Mesodermal cell (in vitro differentiated cells): Measurements from ENCODE around the gene ZC3HAV1. TPM values are rescaled to one million over a fixed set of nuclear protein-coding genes. Genes with fewer than 3 reads are reported as not detected.
"Not testable (repeated sequence)": the region's sequence is repeated elsewhere in the genome, so short reads cannot be mapped to it uniquely, and the experiment has no call there.

Source experiments
- H3K27ac ChIP-seq: 2 replicates; pipeline ENCODE4 v1.7.0; 2013; ENCODE audit warnings: mild to moderate bottlenecking, low read depth, low read length, moderate library complexity; ENCODE audit not compliant: severe bottlenecking
- H3K36me3 ChIP-seq: 2 replicates; pipeline ENCODE4 v1.7.1; 2013; ENCODE audit warnings: mild to moderate bottlenecking, low read length, moderate library complexity; ENCODE audit not compliant: control insufficient read depth, insufficient read depth
- H3K4me1 ChIP-seq: one replicate; pipeline ENCODE4 v1.7.1; 2013; ENCODE audit warnings: mild to moderate bottlenecking, low read length; ENCODE audit not compliant: insufficient read depth, control insufficient read depth, poor library complexity, severe bottlenecking
- H3K4me3 ChIP-seq: 2 replicates; pipeline ENCODE4 v1.7.0; 2013; ENCODE audit warnings: low read length, control low read depth, mild to moderate bottlenecking; ENCODE audit not compliant: insufficient read depth, poor library complexity, severe bottlenecking; ENCODE audit errors: extremely low read depth
- H3K9me3 ChIP-seq: 2 replicates; pipeline ENCODE4 v1.7.1; 2013; ENCODE audit warnings: mild to moderate bottlenecking, low read length, moderate library complexity; ENCODE audit not compliant: control insufficient read depth
- WGBS, 2 experiments: methylation state at CpG; one replicate each; pipeline ENCODE4 v1.1.5; 2013; ENCODE audit warnings: missing lambda C conversion rate in 2 of 2; ENCODE audit not compliant: insufficient coverage in 2 of 2; 5-methylcytosine and 5-hydroxymethylcytosine counted together
- polyA plus RNA-seq, 2 experiments: library from polyadenylated mRNA; stranded (reverse); fragments of 50-300 nt; gene quantifications; one replicate each; pipeline ENCODE4 v1.2.3, GENCODE V29; 2013

The ZC3HAV1 gene
- 14.0 TPM for polyA plus RNA-seq (2013, experiment 1 of 2)
- polyA plus RNA-seq (2013, experiment 2 of 2) = 12.4 TPM

DNA sequence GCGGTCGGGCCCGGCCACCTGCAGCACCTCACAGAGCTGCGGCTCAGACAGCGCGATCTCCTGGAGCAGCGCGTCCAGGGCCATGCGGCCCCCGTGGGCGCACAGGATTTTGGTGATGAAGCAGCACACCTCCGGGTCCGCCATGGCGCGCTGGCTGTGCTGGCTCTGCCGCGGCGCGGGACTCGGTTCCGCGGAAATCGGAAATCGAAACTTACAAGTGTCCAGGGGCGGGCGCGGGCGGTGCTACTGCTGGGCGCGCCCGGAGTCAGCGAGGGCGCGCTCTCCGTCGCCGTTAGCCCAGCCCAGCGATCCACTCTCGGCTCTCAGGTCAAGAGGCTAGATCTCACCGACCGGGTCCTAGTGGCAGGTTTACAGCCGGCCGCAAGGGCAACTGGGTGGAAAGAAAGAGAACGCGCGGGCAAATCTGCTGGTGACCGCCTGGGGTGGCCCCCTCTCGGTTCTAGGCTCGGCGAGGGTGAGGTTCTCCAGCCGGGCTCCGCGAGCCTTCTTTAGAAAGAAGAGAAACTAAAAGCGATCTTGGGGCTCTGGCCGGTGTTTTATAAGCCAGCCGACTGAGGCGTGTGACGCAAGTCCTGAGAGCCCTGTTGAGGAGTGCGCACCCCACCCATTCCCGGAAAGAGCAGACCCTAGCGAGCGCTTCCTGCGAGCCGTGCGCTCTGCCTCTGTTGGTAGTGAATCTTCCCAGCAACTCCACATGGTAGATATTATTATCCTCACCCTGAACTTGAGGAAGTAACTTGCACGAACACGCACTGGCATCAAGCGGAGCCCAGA, at the start of gene ZC3HAV1:
TSS of gene ZC3HAV1 (minus strand) at position 533 of the 795 bp plus-strand sequence. CDS start at position 144, 389 bp downstream.
- 2 to 4% methylated on average over 57 to 68 of the region's 68 CpGs for WGBS, 2 experiments
- Histone ChIP-seq H3K27ac (peak within 1 kb of the TSS; percentile 71), H3K4me1 (no peaks in the 10 kb centered on the region), H3K4me3 (peak within 1 kb of the TSS; percentile 84), H3K36me3 (no peaks in the 10 kb centered on the region), H3K9me3 (no peaks in the 10 kb centered on the region)

DNA sequence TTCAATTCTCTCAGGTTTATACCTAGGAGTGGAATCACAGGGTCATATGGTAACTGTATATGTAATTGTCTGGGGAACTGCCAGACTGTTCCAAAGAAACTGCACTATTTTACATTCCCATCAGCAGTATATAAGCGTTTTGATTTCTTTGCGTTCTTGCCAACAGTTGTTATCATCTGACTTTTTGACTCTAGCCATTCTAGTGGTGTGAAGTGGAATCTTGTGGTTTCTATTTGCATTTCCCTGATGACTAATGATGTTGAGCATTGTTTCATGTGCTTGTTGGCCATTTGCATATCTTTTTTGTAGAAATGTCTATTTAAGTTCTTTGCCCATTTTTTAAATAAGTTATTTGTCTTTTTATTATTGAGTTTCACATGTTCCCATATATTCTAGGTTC, 44.3 kb upstream of the ZC3HAV1 start:
- no CpG with 5 or more reads among the region's 2 CpGs for WGBS, 2 experiments
- peaks cover 4% of the 10 kb centered on the region for H3K36me3 ChIP-seq
- no peak overlapping the region for H3K4me3 ChIP-seq
- H3K4me1 ChIP-seq = no peaks in the 10 kb centered on the region
- H3K9me3 ChIP-seq = no peaks in the 10 kb centered on the region
- H3K27ac ChIP-seq = no peak overlapping the region

DNA sequence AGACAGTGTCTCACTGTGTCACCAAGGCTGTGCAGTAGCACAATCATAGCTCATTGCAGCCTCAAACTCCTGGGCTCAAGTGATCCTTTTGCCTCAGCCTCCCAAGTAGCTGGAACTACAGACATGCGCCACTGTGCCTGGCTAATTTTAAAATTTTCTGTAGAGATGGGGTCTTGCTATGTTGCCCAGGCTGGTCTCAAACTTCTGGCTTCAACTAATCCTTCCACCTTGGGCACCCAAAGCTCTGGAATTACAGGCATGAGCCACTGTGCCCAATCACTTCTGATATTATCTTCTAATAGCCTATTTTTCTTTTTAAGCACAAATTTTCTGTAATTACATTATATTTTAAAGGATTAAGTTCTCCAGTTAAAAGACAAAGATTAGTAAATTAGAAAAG, 42.6 kb upstream of the ZC3HAV1 start:
- no peaks in the 10 kb centered on the region for H3K4me1 ChIP-seq
- no peaks in the 10 kb centered on the region for H3K9me3 ChIP-seq
- no peak overlapping the region for H3K27ac ChIP-seq
- no CpG with 5 or more reads among the region's 1 CpG for WGBS, 2 experiments
- no peak overlapping the region for H3K4me3 ChIP-seq
- peaks cover 4% of the 10 kb centered on the region for H3K36me3 ChIP-seq

DNA sequence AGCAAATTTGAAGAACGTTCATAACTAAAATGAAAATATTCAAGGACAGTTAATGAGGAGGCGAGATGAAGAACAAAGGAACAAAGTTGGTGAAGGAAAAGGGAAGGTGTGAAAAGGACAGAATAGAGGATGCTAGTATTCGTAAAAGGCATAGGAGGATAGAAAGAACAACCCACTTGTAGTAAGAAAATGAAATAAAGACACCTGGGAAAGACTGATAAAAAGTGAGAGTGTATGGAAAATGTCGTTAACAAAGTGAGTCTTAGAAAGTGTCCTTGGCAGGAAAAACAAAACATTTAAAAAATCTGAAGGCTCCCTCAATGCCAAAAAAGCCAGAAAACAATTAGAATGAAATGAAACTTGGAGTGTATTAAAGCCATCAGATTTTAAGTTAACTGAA, 29.6 kb upstream of the ZC3HAV1 start:
- H3K4me3 ChIP-seq = no peak overlapping the region
- H3K9me3 ChIP-seq = no peaks in the 10 kb centered on the region
- H3K36me3 ChIP-seq = peaks cover 4% of the 10 kb centered on the region
- H3K27ac ChIP-seq = no peak overlapping the region
- 79 to 96% methylated on average over 2 to 4 of the region's 4 CpGs for WGBS, 2 experiments
- peaks cover 3% of the 10 kb centered on the region for H3K4me1 ChIP-seq

DNA sequence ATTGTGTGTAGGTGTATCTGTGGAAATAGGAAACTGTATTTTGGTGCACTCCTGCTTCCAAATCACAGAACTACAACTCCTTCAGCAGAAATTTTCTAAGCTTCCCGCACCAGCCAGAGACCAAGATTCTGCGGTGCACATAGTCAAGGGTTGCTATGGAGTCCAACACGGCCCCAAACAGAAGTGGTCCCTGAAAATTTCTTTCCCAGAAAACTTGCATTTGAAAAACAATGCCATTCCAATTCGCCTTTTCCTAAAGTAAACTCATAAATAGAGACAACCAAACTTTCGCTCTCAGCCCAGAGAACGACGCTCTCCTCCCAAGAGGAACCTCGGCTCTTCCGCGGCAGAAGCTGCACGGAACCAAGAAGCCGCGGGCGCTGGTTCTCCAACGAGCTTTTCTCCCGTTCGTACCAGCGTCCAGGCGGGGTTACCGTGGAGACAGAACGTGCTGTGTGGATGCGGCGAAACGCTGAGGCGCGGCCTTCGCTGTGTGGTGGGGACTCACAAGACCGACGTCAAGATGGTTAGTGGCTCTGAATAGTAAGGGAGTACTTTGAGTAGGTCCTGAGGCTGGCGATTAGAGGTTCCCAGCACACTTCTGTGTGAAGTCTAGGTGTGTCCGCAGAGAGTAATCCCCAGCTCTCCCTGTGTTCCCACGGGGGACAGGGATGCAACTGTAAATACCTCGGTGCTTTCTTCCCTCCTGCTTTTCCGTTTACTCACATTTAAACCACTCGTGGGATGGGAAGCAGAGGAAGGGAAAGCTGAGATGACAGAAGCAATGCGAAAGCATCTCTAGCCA, 24.0 kb upstream of the ZC3HAV1 start:
- 0 to 6% methylated on average over 24 of the region's 36 CpGs for WGBS, 2 experiments
- peaks cover 3% of the 10 kb centered on the region for H3K4me1 ChIP-seq
- H3K27ac ChIP-seq = no peak overlapping the region

DNA sequence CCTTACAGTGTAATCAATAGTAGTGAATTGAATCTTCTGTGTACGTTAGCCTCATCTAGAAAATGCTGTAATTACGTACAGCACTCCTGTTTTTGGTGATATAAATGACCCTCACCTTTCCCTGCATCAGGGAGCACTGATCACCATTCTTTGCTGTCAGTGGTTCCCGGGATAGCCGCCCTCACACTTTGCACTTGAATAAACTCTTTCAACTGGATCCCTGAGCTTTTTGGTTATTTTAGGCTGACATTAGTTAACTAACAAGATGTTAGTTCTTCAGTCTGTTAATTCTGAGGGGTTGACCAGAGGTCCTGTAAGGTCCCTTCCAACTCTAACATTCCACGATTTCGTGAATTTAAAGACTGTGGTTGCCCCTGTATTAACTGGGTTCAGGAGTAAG, 23.4 kb upstream of the ZC3HAV1 start:
- Histone ChIP-seq H3K4me3 (peak overlapping the region; percentile 53), H3K36me3 (no peaks in the 10 kb centered on the region), H3K27ac (no peak overlapping the region), H3K4me1 (peaks cover 3% of the 10 kb centered on the region), H3K9me3 (no peaks in the 10 kb centered on the region)
- WGBS, 2 experiments = 33 to 53% methylated on average over 1 to 2 of the region's 6 CpGs

More for the DNA sequence above, 24.0 kb upstream of the ZC3HAV1 start:
- no peaks in the 10 kb centered on the region for H3K36me3 ChIP-seq
- H3K9me3 ChIP-seq = no peaks in the 10 kb centered on the region
- H3K4me3 ChIP-seq = peak overlapping the region; percentile 53

DNA sequence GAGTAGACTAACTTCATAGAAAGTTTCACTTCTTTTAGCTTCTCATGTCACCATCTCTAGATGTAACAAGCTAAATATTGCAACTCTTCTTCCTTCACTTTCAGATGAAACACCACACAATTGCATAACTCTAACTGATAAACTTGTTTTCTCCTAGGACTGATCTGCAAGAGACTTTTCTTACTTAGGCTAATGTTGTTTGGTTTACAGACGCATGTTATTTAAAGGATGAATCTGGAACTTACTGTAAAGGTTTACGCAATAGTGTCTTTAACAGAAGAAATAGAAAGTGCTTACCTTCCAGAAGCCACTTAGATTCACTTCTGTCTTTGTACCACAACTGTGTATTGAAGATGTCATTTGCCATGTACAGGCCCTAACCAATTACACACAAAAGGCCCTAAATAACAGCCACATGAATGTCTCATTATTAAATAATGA, 22.1 kb upstream of the ZC3HAV1 start:
- no CpG with 5 or more reads among the region's 2 CpGs for WGBS, 2 experiments
- no peaks in the 10 kb centered on the region for H3K36me3 ChIP-seq
- H3K4me1 ChIP-seq = peaks cover 3% of the 10 kb centered on the region
- H3K4me3 ChIP-seq = no peak overlapping the region
- H3K9me3 ChIP-seq = no peaks in the 10 kb centered on the region
- H3K27ac ChIP-seq = no peak overlapping the region

DNA sequence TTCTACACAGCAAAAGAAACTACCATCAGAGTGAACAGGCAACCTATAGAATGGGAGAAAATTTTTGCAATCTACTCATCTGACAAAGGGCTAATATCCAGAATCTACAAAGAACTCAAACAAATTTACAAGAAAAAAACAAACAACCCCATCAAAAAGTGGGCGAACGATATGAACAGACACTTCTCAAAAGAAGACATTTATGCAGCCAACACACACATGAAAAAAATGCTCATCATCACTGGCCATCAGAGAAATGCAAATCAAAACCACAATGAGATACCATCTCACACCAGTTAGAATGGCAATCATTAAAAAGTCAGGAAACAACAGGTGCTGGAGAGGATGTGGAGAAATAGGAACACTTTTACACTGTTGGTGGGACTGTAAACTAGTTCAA, 20.3 kb upstream of the ZC3HAV1 start:
- not testable (repeated sequence) for H3K27ac ChIP-seq, H3K36me3 ChIP-seq, H3K9me3 ChIP-seq, H3K4me3 ChIP-seq, H3K4me1 ChIP-seq
- no CpG with 5 or more reads among the region's 2 CpGs for WGBS, 2 experiments

DNA sequence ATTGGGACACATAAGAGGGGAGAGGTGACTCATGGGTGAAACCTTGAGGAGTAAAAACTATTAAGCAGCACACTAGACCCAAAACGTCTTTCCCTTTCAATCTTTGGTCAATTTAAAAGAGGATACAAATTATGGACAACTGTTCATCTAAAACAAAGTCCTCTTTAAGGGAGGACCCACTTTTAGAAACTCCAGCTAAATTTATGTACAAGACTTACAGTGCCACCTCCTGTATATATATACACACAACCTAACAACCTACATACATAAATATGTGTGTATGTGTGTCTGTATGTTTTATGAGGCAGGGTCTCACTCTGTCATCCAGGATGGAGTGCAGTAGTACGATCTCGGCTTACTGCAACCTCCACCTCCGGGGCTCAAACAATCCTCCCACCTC, 18.1 kb upstream of the ZC3HAV1 start:
- 79 to 80% methylated on average over 3 of the region's 4 CpGs for WGBS, 2 experiments
- H3K9me3 ChIP-seq = no peaks in the 10 kb centered on the region
- no peaks in the 10 kb centered on the region for H3K4me1 ChIP-seq
- H3K36me3 ChIP-seq = no peaks in the 10 kb centered on the region
- H3K27ac ChIP-seq = no peak overlapping the region
- no peak overlapping the region for H3K4me3 ChIP-seq

DNA sequence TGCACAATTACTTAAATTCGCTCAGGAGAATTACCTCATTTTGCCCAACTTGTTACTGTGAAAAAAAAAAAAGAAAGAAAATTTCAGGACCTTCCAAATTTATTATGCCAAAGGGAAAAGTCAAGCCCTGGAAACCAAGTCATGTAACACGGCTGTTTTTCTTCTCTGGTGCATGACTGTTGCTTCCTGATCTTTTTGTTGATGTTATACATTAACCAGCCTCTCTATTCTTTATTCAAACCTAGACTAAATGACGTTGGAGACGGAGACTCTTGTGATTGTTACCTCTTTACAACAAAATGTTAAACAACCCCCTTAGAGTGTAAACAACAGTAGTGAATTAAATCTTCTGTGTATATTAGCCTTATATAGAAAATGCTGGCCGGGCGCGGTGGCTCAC, 16.1 kb upstream of the ZC3HAV1 start:
- Histone ChIP-seq H3K4me3 (no peak overlapping the region), H3K27ac (no peak overlapping the region), H3K36me3 (no peaks in the 10 kb centered on the region), H3K4me1 (no peaks in the 10 kb centered on the region), H3K9me3 (no peaks in the 10 kb centered on the region)
- WGBS, 2 experiments = 91% methylated on average over 4 of the region's 7 CpGs; no CpG with 5 or more reads in 1 of the 2 experiments
